Panc1 (cell line): ENCODE results near the gene ADAMTS2. TPM values are rescaled to one million over a fixed set of nuclear protein-coding genes. Genes with fewer than 3 reads are reported as not detected.

ENCODE experiments used
- ATAC-seq: fragments of 200-7000 bp; cut with Tn5 transposase; 2 replicates; pipeline ENCODE4 v1.9.1; 2020; ENCODE audit warnings: mild to moderate bottlenecking, moderate library complexity
- BruUV-seq: library from RNA; stranded (reverse); fragments of 400-500 nt; replicated peaks from 2 replicates; lab custom pipeline; 2021; lab: Mats Ljungman, UMichigan
- CTCF ChIA-PET: fragments of 300-600 bp; sonication (Branson Sonifier 250); formaldehyde crosslinking; loops from one replicate; lab custom pipeline; 2022; ENCODE audit warnings: antibody characterized with exemption; lab: Charles Lee
- POLR2A ChIA-PET: fragments of 300-600 bp; sonication (Branson Sonifier 250); formaldehyde crosslinking; loops from one replicate; lab custom pipeline; 2022; ENCODE audit warnings: antibody characterized with exemption; lab: Charles Lee
- DNase-seq: peaks from one replicate; pipeline ENCODE4 v3.0.0-alpha.2; 2010; ENCODE audit warnings: low read depth, low spot score
- H3K27ac ChIP-seq: 2 replicates; pipeline ENCODE4 v1.5.1; 2011; ENCODE audit warnings: mild to moderate bottlenecking, low read length, inconsistent platforms
- H3K27me3 ChIP-seq: fragments of 200-500 bp; sonication (Bioruptor generic); 2 replicates; pipeline ENCODE4 v1.6.0; 2014; ENCODE audit warnings: low read length, inconsistent platforms; ENCODE audit not compliant: control insufficient read depth, insufficient read depth
- H3K36me3 ChIP-seq: fragments of 200-500 bp; sonication (Bioruptor generic); 2 replicates; pipeline ENCODE4 v1.5.1; 2014; ENCODE audit warnings: inconsistent platforms, mild to moderate bottlenecking, low read length, moderate library complexity; ENCODE audit not compliant: control insufficient read depth, insufficient read depth
- H3K4me1 ChIP-seq: 2 replicates; pipeline ENCODE4 v1.5.1; 2011; ENCODE audit warnings: inconsistent platforms, mild to moderate bottlenecking, low read length, moderate library complexity; ENCODE audit not compliant: control insufficient read depth, insufficient read depth
- H3K4me3 ChIP-seq, 2 experiments: 2 replicates each; pipeline ENCODE4 v1.5.1; 2011 to 2012; ENCODE audit warnings: low read depth in 2 of 2, low read length in 2 of 2, mild to moderate bottlenecking in 2 of 2, inconsistent platforms in 1 of 2, moderate library complexity in 1 of 2
- H3K9me3 ChIP-seq: fragments of 200-500 bp; sonication (Bioruptor generic); 2 replicates; pipeline ENCODE4 v1.5.1; 2014; ENCODE audit warnings: low read depth, mild to moderate bottlenecking, inconsistent platforms, low read length, moderate library complexity; ENCODE audit not compliant: control insufficient read depth, insufficient read depth
- POLR2AphosphoS5 ChIP-seq: IDR thresholded peaks from 2 replicates; pipeline ENCODE4 v1.6.1; 2012; ENCODE audit warnings: mild to moderate bottlenecking, low read depth, low read length, moderate library complexity
- SIN3A ChIP-seq: IDR thresholded peaks from 2 replicates; pipeline ENCODE4 v1.6.1; 2012; ENCODE audit warnings: low read depth, mild to moderate bottlenecking, low read length, moderate library complexity, borderline replicate concordance; ENCODE audit not compliant: insufficient read depth
- TCF7L2 ChIP-seq: IDR thresholded peaks from 2 replicates; pipeline ENCODE4 v1.6.1; 2011; ENCODE audit warnings: mild to moderate bottlenecking, low read depth, low read length, inconsistent platforms
- in situ Hi-C: cut with HindIII; loops from 2 replicates; pipeline ENCODE4 v1.10.0; 2016; ENCODE audit warnings: low sequenced_read_pairs, low pct_unique_long_range_greater_than_20kb
- intact Hi-C: fragments of 100-400 bp; cut with micrococcal nuclease; formaldehyde crosslinking; loops from one replicate; pipeline ENCODE4 v1.10.0; 2022; ENCODE audit not compliant: unreplicated experiment
- total RNA-seq: library from RNA; stranded (reverse); gene quantifications from one replicate; pipeline ENCODE4 v1.2.1, GENCODE V29; 2021; ENCODE audit not compliant: unreplicated experiment
- TF ChIP-seq, protein P1 (sequence below), 2 experiments: IDR thresholded peaks; 2 replicates each; pipeline ENCODE4 v1.6.1; 2011 to 2012; ENCODE audit warnings: low read depth in 2 of 2, control low read depth in 1 of 2, low read length in 1 of 2, mild to moderate bottlenecking in 1 of 2, moderate library complexity in 1 of 2; ENCODE audit not compliant: insufficient read depth in 1 of 2
- TF ChIP-seq, protein P2 (sequence below): fragments of 450-650 bp; IDR thresholded peaks from 2 replicates; pipeline ENCODE4 v1.5.1; 2017; ENCODE audit warnings: mild to moderate bottlenecking

Gene ADAMTS2
- total RNA-seq, 1 experiment from 2014 or later, result 0.13 TPM

GRCh38 chr5:179261301-179262125 is 83.7 kb downstream of the ADAMTS2 start:
- Histone ChIP-seq H3K4me3 (no peak overlapping the region), H3K27ac (no peak overlapping the region), H3K27me3 (no peaks in the 10 kb centered on the region), H3K36me3 (no peaks in the 10 kb centered on the region), H3K9me3 (no peaks in the 10 kb centered on the region), H3K4me1 (no peaks in the 10 kb centered on the region)
- ChIA-PET POLR2A (no interaction called here), CTCF (interaction anchor here (0.6 to 0.7 kb wide), 3 partner anchors 94 to 498 kb away, joined by 3 to 4 read pairs (median 3); no protein-coding TSS in a partner anchor)
- in situ Hi-C loops, result no loop called here
- BruUV-seq, result no TSS peak
- DNase-seq (no peak), ATAC-seq (peak; percentile 88)
- TF ChIP-seq, protein P1, sequence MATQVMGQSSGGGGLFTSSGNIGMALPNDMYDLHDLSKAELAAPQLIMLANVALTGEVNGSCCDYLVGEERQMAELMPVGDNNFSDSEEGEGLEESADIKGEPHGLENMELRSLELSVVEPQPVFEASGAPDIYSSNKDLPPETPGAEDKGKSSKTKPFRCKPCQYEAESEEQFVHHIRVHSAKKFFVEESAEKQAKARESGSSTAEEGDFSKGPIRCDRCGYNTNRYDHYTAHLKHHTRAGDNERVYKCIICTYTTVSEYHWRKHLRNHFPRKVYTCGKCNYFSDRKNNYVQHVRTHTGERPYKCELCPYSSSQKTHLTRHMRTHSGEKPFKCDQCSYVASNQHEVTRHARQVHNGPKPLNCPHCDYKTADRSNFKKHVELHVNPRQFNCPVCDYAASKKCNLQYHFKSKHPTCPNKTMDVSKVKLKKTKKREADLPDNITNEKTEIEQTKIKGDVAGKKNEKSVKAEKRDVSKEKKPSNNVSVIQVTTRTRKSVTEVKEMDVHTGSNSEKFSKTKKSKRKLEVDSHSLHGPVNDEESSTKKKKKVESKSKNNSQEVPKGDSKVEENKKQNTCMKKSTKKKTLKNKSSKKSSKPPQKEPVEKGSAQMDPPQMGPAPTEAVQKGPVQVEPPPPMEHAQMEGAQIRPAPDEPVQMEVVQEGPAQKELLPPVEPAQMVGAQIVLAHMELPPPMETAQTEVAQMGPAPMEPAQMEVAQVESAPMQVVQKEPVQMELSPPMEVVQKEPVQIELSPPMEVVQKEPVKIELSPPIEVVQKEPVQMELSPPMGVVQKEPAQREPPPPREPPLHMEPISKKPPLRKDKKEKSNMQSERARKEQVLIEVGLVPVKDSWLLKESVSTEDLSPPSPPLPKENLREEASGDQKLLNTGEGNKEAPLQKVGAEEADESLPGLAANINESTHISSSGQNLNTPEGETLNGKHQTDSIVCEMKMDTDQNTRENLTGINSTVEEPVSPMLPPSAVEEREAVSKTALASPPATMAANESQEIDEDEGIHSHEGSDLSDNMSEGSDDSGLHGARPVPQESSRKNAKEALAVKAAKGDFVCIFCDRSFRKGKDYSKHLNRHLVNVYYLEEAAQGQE (IDR thresholded peaks at IDR 0.05; ENCODE audit: insufficient read depth in 1 of 2, low read depth in 2 of 2, low read length in 1 of 2), result no peak
- TF ChIP-seq POLR2AphosphoS5 (no peak), TCF7L2 (no peak)
- TF ChIP-seq, protein P2, sequence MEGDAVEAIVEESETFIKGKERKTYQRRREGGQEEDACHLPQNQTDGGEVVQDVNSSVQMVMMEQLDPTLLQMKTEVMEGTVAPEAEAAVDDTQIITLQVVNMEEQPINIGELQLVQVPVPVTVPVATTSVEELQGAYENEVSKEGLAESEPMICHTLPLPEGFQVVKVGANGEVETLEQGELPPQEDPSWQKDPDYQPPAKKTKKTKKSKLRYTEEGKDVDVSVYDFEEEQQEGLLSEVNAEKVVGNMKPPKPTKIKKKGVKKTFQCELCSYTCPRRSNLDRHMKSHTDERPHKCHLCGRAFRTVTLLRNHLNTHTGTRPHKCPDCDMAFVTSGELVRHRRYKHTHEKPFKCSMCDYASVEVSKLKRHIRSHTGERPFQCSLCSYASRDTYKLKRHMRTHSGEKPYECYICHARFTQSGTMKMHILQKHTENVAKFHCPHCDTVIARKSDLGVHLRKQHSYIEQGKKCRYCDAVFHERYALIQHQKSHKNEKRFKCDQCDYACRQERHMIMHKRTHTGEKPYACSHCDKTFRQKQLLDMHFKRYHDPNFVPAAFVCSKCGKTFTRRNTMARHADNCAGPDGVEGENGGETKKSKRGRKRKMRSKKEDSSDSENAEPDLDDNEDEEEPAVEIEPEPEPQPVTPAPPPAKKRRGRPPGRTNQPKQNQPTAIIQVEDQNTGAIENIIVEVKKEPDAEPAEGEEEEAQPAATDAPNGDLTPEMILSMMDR, result peak; percentile 83
- intact Hi-C loops, result loop anchor here (5.0 kb wide), 2 partner anchors 94 to 231 kb away; no protein-coding TSS in a partner anchor

- TF ChIP-seq POLR2AphosphoS5 (no peak), SIN3A (no peak), TCF7L2 (no peak)
- TF ChIP-seq, protein P1 (IDR thresholded peaks at IDR 0.05; ENCODE audit: insufficient read depth in 1 of 2, low read depth in 2 of 2, low read length in 1 of 2), result no peak
- TF ChIP-seq, protein P2, result no peak
- intact Hi-C loops (loop anchor here (5.0 kb wide), 2 partner anchors 93 to 232 kb away; no protein-coding TSS in a partner anchor), in situ Hi-C loops (no loop called here)
- Histone ChIP-seq H3K27me3 (no peaks in the 10 kb centered on the region), H3K27ac (no peak overlapping the region), H3K4me3 (no peak overlapping the region), H3K36me3 (no peaks in the 10 kb centered on the region), H3K4me1 (no peaks in the 10 kb centered on the region), H3K9me3 (no peaks in the 10 kb centered on the region)
- ATAC-seq, result no peak
- ChIA-PET CTCF (no interaction called here), POLR2A (no interaction called here)
- no TSS peak for BruUV-seq
- no peak for DNase-seq
These were observed 84.8 kb downstream of the ADAMTS2 start for GRCh38 chr5:179260324-179261070.
